ENCODE measurements around the gene DOCK4.

DOCK4 gene

GRCh38 chr7:112156412-112156811 is 49.8 kb downstream of the DOCK4 start:
- DNase-seq, result no peak
- Histone ChIP-seq H3K4me3 (ENCODE audit: low read depth, low read length) (no peak overlapping the region), H3K9me3 (ENCODE audit: severe bottlenecking) (no peaks in the 10 kb centered on the region)

DNA sequence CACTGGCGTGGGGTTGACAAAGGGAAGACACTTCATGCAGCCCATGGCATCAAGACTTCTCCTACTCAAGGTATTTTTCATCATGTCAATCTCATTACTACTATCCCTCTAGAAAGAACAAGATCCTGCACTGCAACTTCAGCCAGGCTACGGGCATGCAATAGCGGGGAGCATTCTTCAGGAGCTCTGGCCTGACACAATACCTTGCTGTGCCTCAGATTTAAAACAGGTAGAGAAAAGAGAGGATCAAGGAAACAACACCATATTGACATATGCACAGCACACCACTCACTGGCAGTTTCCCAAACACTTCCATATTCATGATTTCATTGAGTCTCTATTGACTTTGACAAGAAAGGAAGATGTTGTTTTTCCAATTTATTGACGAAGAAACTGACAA is 51.5 kb downstream of the DOCK4 start:
- no peaks in the 10 kb centered on the region for H3K9me3 ChIP-seq (ENCODE audit: severe bottlenecking)
- H3K4me3 ChIP-seq (ENCODE audit: low read depth, low read length), result no peak overlapping the region
- H3K36me3 ChIP-seq, result no peaks in the 10 kb centered on the region
- H3K27ac ChIP-seq, result no peak overlapping the region
- TF ChIP-seq, protein P1, sequence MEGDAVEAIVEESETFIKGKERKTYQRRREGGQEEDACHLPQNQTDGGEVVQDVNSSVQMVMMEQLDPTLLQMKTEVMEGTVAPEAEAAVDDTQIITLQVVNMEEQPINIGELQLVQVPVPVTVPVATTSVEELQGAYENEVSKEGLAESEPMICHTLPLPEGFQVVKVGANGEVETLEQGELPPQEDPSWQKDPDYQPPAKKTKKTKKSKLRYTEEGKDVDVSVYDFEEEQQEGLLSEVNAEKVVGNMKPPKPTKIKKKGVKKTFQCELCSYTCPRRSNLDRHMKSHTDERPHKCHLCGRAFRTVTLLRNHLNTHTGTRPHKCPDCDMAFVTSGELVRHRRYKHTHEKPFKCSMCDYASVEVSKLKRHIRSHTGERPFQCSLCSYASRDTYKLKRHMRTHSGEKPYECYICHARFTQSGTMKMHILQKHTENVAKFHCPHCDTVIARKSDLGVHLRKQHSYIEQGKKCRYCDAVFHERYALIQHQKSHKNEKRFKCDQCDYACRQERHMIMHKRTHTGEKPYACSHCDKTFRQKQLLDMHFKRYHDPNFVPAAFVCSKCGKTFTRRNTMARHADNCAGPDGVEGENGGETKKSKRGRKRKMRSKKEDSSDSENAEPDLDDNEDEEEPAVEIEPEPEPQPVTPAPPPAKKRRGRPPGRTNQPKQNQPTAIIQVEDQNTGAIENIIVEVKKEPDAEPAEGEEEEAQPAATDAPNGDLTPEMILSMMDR (IDR thresholded peaks at IDR 0.05; ENCODE audit: low read depth, low read length), result no peak
- H3K27me3 ChIP-seq (ENCODE audit: insufficient read depth, low read depth, severe bottlenecking), result no peaks in the 10 kb centered on the region
- no peak for DNase-seq

More at GRCh38 chr7:112156412-112156811, 49.8 kb downstream of the DOCK4 start:
- TF ChIP-seq, protein P1 (IDR thresholded peaks at IDR 0.05; ENCODE audit: low read depth, low read length), result no peak
- H3K27me3 ChIP-seq (ENCODE audit: insufficient read depth, low read depth, severe bottlenecking), result no peaks in the 10 kb centered on the region
- H3K36me3 ChIP-seq, result no peaks in the 10 kb centered on the region
- no peak overlapping the region for H3K27ac ChIP-seq

GRCh38 chr7:112152186-112152585 is 54.0 kb downstream of the DOCK4 start:
- H3K27me3 ChIP-seq (ENCODE audit: insufficient read depth, low read depth, severe bottlenecking), result no peaks in the 10 kb centered on the region
- no peak for DNase-seq
- no peaks in the 10 kb centered on the region for H3K9me3 ChIP-seq (ENCODE audit: severe bottlenecking)
- TF ChIP-seq, protein P1 (IDR thresholded peaks at IDR 0.05; ENCODE audit: low read depth, low read length), result no peak
- no peak overlapping the region for H3K27ac ChIP-seq
- H3K36me3 ChIP-seq, result no peaks in the 10 kb centered on the region
- H3K4me3 ChIP-seq (ENCODE audit: low read depth, low read length), result no peak overlapping the region

- no peak for DNase-seq
- H3K27ac ChIP-seq, result no peak overlapping the region
- no peaks in the 10 kb centered on the region for H3K27me3 ChIP-seq (ENCODE audit: insufficient read depth, low read depth, severe bottlenecking)
- H3K36me3 ChIP-seq, result no peaks in the 10 kb centered on the region
- H3K4me3 ChIP-seq (ENCODE audit: low read depth, low read length), result no peak overlapping the region
- TF ChIP-seq, protein P1 (IDR thresholded peaks at IDR 0.05; ENCODE audit: low read depth, low read length), result no peak
- H3K9me3 ChIP-seq (ENCODE audit: severe bottlenecking), result no peaks in the 10 kb centered on the region
Measured at GRCh38 chr7:112150823-112151641, 55.2 kb downstream of the DOCK4 start.

DNA sequence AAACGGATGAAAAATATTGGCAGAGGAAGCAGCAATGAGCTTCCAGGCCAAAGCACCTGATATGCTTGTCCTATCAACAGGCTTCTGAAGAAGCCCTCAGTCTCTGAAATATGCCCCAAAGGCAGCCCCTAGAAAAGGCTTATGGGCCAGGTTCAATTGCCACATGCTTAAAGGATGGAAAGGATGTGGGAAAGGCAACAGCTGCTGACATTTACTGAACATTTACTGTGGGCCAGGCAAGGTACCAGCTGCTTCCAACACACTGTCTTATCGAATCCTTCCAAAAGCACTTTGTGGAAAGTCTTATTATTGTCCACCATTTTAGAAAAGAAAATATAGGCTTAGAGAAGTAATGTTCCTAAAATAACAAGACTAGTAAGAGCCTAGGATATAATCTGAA is 56.5 kb downstream of the DOCK4 start:
- H3K4me3 ChIP-seq (ENCODE audit: low read depth, low read length), result no peak overlapping the region
- H3K9me3 ChIP-seq (ENCODE audit: severe bottlenecking), result no peaks in the 10 kb centered on the region
- no peak overlapping the region for H3K27ac ChIP-seq
- TF ChIP-seq, protein P1 (IDR thresholded peaks at IDR 0.05; ENCODE audit: low read depth, low read length), result no peak
- H3K36me3 ChIP-seq, result no peaks in the 10 kb centered on the region
- no peak for DNase-seq
- H3K27me3 ChIP-seq (ENCODE audit: insufficient read depth, low read depth, severe bottlenecking), result no peaks in the 10 kb centered on the region

Measured in WERI-Rb-1 (cell line).